Right atrium auricular region (tissue), 2 donors: ENCODE measurements around the gene ATRN. TPM values are rescaled to one million over a fixed set of nuclear protein-coding genes. Genes with fewer than 3 reads are reported as not detected.
"Not testable (repeated sequence)": the region's sequence is repeated elsewhere in the genome, so short reads cannot be mapped to it uniquely, and the experiment has no call there.

Source experiments
- DNase-seq: peaks from one replicate; pipeline ENCODE4 v3.0.0-alpha.2; 2019; ENCODE audit warnings: low spot score
- H3K27ac ChIP-seq, 2 donors: fragments of 200-600 bp; sonication (generic); 1 replicate in 1 of 2; 2 replicates in 1 of 2; pipeline ENCODE4 v1.5.1; 2016 to 2019
- H3K27me3 ChIP-seq, 2 donors: fragments of 200-600 bp; sonication (generic); one replicate each; pipeline versions ENCODE4 v1.5.1 to v1.6.0; 2017 to 2019
- H3K36me3 ChIP-seq: fragments of 200-600 bp; sonication (generic); one replicate; pipeline ENCODE4 v1.5.1; 2016
- H3K4me1 ChIP-seq, 2 donors: fragments of 200-600 bp; sonication (generic); one replicate each; pipeline versions ENCODE4 v1.5.1 to v1.6.0; 2017 to 2019
- H3K4me3 ChIP-seq, 2 donors: fragments of 200-600 bp; sonication (generic); 1 replicate in 1 of 2; 2 replicates in 1 of 2; pipeline ENCODE4 v1.5.1; 2017 to 2019; ENCODE audit warnings: mild to moderate bottlenecking in 1 of 2, moderate library complexity in 1 of 2
- H3K9me3 ChIP-seq, 2 donors: fragments of 200-600 bp; sonication (generic); one replicate each; pipeline ENCODE4 v1.5.1; 2019
- total RNA-seq, 2 donors: library from RNA; depleted of rRNA; stranded (reverse); fragments of >200 nt; gene quantifications; one replicate each; pipeline ENCODE4 v1.1.0, GENCODE V29; 2016
- TF ChIP-seq, protein P1 (sequence below), 2 donors: fragments of 200-600 bp; sonication (generic); IDR thresholded peaks; one replicate each; pipeline ENCODE4 v1.5.1; 2019; ENCODE audit warnings: antibody characterized with exemption in 2 of 2

Gene ATRN
- total RNA-seq, 2 donors from 2014 or later: 22.5 to 28.1 TPM

DNA sequence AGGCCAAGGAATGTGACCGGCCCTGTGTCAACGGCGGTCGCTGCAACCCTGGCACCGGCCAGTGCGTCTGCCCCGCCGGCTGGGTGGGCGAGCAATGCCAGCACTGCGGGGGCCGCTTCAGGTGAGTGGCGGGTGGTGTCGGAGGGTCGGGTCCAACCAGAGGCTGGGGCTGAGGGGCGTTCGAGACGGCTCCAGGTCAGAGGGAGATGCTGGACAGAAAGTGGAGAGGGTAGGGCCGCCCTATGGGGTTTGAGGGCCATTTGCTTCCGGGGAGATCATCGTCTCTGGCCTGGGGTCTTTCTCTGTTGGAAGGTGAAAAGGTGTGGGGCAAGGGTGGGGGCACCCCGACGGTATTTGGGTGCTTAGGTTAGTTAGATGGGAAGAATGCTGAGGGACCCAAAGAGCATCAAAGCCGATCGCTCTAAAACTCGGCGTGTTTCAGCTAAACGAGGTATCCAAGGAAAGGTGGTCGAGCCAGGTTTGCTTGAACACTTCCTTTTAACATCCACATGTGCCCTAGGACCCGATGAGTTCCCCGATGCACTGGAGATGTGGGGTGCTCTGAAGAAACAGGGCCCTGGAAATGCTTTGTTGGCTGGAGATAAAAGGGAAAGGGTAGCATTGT is 691 bp downstream of the ATRN start:
- Histone ChIP-seq H3K9me3 (no peaks in the 10 kb centered on the region), H3K4me3 (peak overlapping the region; percentile 95 to 99), H3K27me3 (no peaks in the 10 kb centered on the region), H3K4me1 (peaks cover 0 to 36% of the 10 kb centered on the region in 2 donors), H3K36me3 (no peaks in the 10 kb centered on the region), H3K27ac (peak overlapping the region; percentile 85 to 91)
- TF ChIP-seq, protein P1, sequence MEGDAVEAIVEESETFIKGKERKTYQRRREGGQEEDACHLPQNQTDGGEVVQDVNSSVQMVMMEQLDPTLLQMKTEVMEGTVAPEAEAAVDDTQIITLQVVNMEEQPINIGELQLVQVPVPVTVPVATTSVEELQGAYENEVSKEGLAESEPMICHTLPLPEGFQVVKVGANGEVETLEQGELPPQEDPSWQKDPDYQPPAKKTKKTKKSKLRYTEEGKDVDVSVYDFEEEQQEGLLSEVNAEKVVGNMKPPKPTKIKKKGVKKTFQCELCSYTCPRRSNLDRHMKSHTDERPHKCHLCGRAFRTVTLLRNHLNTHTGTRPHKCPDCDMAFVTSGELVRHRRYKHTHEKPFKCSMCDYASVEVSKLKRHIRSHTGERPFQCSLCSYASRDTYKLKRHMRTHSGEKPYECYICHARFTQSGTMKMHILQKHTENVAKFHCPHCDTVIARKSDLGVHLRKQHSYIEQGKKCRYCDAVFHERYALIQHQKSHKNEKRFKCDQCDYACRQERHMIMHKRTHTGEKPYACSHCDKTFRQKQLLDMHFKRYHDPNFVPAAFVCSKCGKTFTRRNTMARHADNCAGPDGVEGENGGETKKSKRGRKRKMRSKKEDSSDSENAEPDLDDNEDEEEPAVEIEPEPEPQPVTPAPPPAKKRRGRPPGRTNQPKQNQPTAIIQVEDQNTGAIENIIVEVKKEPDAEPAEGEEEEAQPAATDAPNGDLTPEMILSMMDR (IDR thresholded peaks at IDR 0.05): no peak
- peak; percentile 59 for DNase-seq

DNA sequence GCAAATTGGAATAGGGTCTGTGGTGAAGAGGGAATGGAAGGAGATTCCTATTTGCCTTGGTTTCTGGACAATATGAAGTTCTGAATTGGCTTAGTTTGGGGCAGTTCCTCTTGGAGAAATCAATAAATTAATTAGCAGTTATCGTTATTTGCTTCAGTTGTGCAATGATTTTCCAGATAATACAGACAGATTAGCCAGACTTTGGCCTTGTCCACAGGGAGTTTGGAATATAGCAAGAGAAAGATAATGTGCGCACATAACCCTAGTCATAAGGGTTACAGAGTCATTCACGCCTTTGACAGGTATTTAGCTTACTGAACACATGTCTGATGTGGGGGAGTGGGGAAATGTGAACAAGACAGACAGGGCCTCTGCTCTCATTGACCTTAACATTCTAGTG is 1.3 kb downstream of the ATRN start:
- H3K4me3 ChIP-seq: peak overlapping the region; percentile 95 to 99
- H3K27ac ChIP-seq: peak overlapping the region in 1 of 2 donors; percentile 91
- no peaks in the 10 kb centered on the region for H3K36me3 ChIP-seq
- TF ChIP-seq, protein P1 (IDR thresholded peaks at IDR 0.05): no peak
- no peak for DNase-seq
- peaks cover 0 to 36% of the 10 kb centered on the region in 2 donors for H3K4me1 ChIP-seq
- H3K9me3 ChIP-seq: no peaks in the 10 kb centered on the region
- H3K27me3 ChIP-seq: no peaks in the 10 kb centered on the region

DNA sequence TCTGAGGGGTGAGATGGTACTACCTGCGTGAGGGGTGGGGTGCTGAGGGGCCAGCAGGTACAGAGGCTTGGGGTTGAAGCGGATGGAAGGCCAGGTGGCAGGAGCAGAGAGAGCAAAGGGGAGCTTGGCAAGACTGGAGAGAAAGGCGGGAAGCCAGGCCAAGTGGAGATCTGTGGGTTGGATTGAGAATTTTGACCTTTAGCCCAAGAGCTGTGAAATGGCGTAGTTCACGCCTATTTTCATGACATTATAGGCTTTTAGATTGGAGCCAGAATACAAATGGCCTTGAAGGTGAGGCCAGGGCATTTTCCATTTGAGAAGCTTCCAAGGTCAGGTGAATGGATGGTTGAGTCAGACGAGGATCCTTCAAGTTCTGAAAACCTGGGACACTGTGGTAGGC is 2.5 kb downstream of the ATRN start:
- H3K4me3 ChIP-seq: no peak overlapping the region
- no peaks in the 10 kb centered on the region for H3K27me3 ChIP-seq
- H3K27ac ChIP-seq: no peak overlapping the region
- H3K9me3 ChIP-seq: no peaks in the 10 kb centered on the region
- H3K36me3 ChIP-seq: no peaks in the 10 kb centered on the region
- TF ChIP-seq, protein P1 (IDR thresholded peaks at IDR 0.05): no peak
- H3K4me1 ChIP-seq: peaks cover 0 to 36% of the 10 kb centered on the region in 2 donors
- no peak for DNase-seq

DNA sequence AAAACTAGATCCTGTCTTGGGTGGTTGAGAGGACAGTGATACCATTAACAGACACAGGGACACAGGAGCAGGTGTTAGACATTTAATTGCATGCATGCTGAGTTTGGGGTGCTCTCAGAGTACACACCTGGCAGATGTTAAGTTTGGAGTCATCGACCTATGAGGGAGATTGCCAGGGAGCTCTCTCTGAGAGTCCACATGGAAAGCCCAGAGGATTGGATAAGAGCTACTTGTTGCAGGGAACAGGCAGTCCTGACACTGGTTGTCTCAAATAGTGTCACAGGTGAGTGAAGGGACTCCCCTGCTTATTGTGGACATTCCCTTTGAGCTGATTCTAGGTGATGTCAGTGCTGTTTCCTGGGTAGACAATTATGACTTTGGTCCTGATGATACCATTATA is 3.1 kb downstream of the ATRN start:
- no peak overlapping the region for H3K4me3 ChIP-seq
- H3K27me3 ChIP-seq: no peaks in the 10 kb centered on the region
- no peaks in the 10 kb centered on the region for H3K9me3 ChIP-seq
- H3K4me1 ChIP-seq: peaks cover 0 to 36% of the 10 kb centered on the region in 2 donors
- TF ChIP-seq, protein P1 (IDR thresholded peaks at IDR 0.05): no peak
- DNase-seq: no peak
- no peaks in the 10 kb centered on the region for H3K36me3 ChIP-seq
- no peak overlapping the region for H3K27ac ChIP-seq

DNA sequence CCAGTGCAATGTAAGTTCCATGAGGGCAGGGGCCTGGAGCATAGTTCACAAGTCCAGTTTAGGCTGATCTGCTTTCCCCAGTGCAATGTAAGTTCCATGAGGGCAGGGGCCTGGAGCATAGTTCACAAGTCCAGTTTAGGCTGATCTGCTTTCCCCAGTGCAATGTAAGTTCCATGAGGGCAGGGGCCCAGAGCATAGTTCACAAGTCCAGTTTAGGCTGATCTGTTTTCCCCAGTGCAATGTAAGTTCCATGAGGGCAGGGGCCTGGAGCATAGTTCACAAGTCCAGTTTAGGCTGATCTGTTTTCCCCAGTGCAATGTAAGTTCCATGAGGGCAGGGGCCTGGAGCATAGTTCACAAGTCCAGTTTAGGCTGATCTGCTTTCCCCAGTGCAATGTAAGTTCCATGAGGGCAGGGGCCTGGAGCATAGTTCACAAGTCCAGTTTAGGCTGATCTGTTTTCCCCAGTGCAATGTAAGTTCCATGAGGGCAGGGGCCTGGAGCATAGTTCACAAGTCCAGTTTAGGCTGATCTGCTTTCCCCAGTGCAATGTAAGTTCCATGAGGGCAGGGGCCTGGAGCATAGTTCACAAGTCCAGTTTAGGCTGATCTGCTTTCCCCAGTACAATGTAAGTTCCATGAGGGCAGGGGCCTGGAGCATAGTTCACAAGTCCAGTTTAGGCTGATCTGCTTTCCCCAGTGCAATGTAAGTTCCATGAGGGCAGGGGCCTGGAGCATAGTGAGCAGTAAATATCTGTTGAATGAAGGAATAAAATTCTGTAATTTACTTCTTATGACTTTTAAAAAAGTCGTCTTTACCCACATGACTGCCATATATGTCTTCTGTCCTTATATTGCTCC is 6.4 kb downstream of the ATRN start:
- H3K36me3 ChIP-seq, DNase-seq, H3K27ac ChIP-seq, H3K9me3 ChIP-seq, H3K27me3 ChIP-seq, H3K4me3 ChIP-seq: not testable (repeated sequence)
- peaks cover 0 to 22% of the 10 kb centered on the region in 2 donors for H3K4me1 ChIP-seq

DNA sequence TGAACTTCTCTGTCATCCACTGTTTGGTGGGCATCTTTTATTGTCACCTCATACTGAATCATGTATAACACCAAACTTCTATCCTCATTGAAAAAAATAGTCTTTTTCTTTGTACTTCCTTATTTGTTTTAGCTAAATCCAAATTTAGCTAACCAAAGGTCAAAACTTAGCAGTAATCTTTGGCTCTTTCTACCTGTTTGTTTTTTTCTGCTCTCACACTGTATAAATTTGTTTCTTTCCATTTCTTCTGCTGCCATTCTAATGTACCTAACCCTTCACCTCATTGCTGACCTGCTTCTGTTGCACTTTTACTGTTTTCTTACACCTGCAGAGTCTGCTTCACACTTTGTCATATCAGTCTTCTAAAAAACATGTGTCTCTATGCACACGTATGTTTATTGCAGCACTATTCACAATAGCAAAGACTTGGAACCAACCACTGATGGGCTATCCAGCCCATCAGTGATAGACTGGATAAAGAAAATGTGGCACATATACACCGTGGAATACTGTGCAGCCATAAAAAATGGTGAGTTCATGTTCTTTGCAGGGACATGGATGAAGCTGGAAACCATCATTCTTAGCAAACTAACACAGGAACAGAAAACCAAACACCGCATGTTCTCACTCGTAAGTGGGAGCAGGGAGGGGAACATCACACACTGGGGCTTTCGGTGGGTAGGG is 7.2 kb downstream of the ATRN start:
- Histone ChIP-seq H3K9me3 (no peaks in the 10 kb centered on the region), H3K4me3 (no peak overlapping the region), H3K27me3 (no peaks in the 10 kb centered on the region), H3K27ac (no peak overlapping the region), H3K4me1 (peaks cover 0 to 14% of the 10 kb centered on the region in 2 donors), H3K36me3 (no peaks in the 10 kb centered on the region)
- TF ChIP-seq, protein P1 (IDR thresholded peaks at IDR 0.05): no peak
- no peak for DNase-seq
